ENCODE results near the gene NHERF2.
A peak's percentile ranks its signal among the peaks of the same experiment; 100 is the strongest.

Gene NHERF2

DNA sequence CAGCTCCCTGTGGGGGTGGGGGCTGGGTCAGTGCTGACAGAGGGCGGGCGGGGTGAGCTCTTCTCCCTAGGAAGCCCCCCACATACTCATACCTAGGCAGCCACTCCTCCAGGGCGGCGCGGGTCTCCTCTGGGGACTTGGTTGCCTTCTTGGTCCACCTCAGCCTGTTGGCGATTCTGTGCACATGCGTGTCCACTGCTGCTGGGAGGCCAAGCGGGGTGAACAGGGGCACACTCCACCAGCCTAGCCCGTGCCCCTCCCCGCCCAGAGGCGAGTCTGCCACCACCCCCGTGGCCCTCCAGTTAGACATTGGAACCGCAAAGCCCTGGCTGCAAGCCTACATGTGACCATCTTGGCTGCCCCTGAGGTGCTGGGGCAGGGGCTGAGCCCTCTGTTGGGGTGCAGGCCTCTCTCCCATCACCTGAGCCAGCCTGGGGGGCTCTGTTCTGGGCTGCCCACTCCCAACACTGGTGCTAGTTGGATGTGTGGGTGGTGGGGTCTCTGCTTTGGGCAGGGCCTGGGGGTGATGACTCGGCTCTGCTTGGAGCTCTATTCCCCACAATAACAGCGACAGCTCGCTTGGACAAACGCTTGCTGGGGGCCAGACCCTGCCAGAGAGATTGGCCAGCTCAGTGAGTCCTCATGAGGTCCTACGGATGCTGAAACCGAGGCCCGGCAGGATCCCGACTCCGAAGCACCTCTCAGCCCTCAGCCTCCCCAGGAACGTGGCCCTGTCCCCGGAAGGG is 13.5 kb downstream of the NHERF2 start:
- Histone ChIP-seq H2BK15ac (ENCODE audit: low read length) (no peak overlapping the region), H3K36me3 (replicated peaks in 1 of 2; ENCODE audit: control insufficient read depth in 2 of 2, insufficient read depth in 2 of 2, low read length in 2 of 2) (peaks cover 0 to 8% of the 10 kb centered on the region in 2 donors), H2BK5ac (ENCODE audit: low read length) (no peak overlapping the region), H2BK120ac (ENCODE audit: low read depth, low read length) (no peak overlapping the region), H3K4me3 (ENCODE audit: low read length in 2 of 2) (no peak overlapping the region), H3K18ac (ENCODE audit: low read length) (peak overlapping the region; percentile 28), H3K4me2 (ENCODE audit: insufficient read depth, low read length, poor library complexity, severe bottlenecking) (no peak overlapping the region), H3K79me1 (ENCODE audit: low read depth, low read length) (peaks cover 4% of the 10 kb centered on the region), H3K23ac (ENCODE audit: low read depth, low read length, poor library complexity) (peak overlapping the region; percentile 43), H3K27ac (replicated peaks; ENCODE audit: low read length) (no peak overlapping the region), H3K4me1 (ENCODE audit: control insufficient read depth in 2 of 2, insufficient read depth in 1 of 2, low read depth in 1 of 2, low read length in 2 of 2) (peaks cover 4 to 19% of the 10 kb centered on the region in 2 donors), H3K27me3 (ENCODE audit: control insufficient read depth in 3 of 3, insufficient read depth in 3 of 3, low read depth in 1 of 3, low read length in 3 of 3) (no peaks in the 10 kb centered on the region), H3K9ac (ENCODE audit: low read depth, low read length, poor library complexity) (peak overlapping the region; percentile 44), H2AK5ac (ENCODE audit: low read depth, low read length) (no peak overlapping the region), H2BK12ac (ENCODE audit: low read length) (peak overlapping the region; percentile 22), H2AFZ (ENCODE audit: low read length) (no peak overlapping the region), H4K8ac (ENCODE audit: low read depth, low read length) (no peak overlapping the region), H3K4ac (ENCODE audit: low read length) (peak overlapping the region; percentile 53), H4K91ac (ENCODE audit: low read depth, low read length, poor library complexity) (no peak overlapping the region), H3K14ac (ENCODE audit: low read length) (no peak overlapping the region), H3K9me3 (replicated peaks in 1 of 2; ENCODE audit: control insufficient read depth in 2 of 2, insufficient read depth in 1 of 2, low read depth in 1 of 2, low read length in 2 of 2) (no peaks in the 10 kb centered on the region)
- no peak for DNase-seq (ENCODE audit: low spot score)
- no CpG with 5 or more reads among the region's 24 CpGs for WGBS, 2 donors (ENCODE audit: extremely low coverage in 2 of 2, insufficient read length in 2 of 2, insufficient replicate concordance in 1 of 2)

DNA sequence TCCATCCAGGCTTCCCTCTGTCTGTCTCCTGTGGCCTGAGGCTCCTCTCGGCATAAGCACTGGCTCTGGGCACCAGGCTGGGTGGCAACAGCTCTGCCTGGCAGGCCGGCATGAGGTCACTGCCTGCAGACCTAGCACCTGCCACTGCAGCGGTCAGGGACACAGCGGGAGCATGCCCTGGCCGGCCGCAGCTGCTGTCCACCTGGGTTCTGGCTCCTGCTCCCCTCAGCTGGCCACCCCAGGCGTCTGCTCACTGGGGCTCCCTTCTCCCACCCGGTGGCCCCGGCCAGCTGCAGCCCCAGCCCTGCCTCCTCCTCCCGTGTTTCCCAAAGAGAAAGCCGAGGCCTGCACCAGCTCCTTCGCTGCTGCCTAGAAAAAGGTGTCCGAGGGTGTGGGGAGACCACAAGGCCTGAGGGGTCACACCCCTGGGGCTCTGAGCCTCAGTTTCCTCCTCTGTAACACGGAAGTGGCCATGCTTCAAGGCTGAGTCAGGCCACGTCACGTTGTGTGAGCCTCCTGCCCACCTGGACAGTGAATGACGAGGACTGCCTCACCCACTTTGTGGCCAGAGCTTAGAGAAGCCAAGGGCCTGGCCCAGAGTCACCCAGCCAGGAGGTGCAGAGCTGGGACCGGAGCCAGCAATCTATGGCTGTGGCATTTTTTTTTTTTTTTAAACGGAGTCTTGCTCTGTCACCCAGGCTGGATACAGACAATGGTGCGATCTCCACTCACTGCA is 14.3 kb downstream of the NHERF2 start:
- no CpG with 5 or more reads among the region's 20 CpGs for WGBS, 2 donors (ENCODE audit: extremely low coverage in 2 of 2, insufficient read length in 2 of 2, insufficient replicate concordance in 1 of 2)
- no peak overlapping the region for H3K9ac ChIP-seq (ENCODE audit: low read depth, low read length, poor library complexity)
- no peak overlapping the region for H4K8ac ChIP-seq (ENCODE audit: low read depth, low read length)
- peak overlapping the region; percentile 28 for H3K18ac ChIP-seq (ENCODE audit: low read length)
- H3K23ac ChIP-seq (ENCODE audit: low read depth, low read length, poor library complexity): no peak overlapping the region
- no peak overlapping the region for H2BK5ac ChIP-seq (ENCODE audit: low read length)
- no peak overlapping the region for H3K14ac ChIP-seq (ENCODE audit: low read length)
- no peak overlapping the region for H3K4ac ChIP-seq (ENCODE audit: low read length)
- H3K79me1 ChIP-seq (ENCODE audit: low read depth, low read length): peaks cover 2% of the 10 kb centered on the region
- no peak overlapping the region for H3K27ac ChIP-seq (replicated peaks; ENCODE audit: low read length)
- no peak overlapping the region for H4K91ac ChIP-seq (ENCODE audit: low read depth, low read length, poor library complexity)
- no peak overlapping the region for H2AK5ac ChIP-seq (ENCODE audit: low read depth, low read length)
- no peak overlapping the region for H2AFZ ChIP-seq (ENCODE audit: low read length)
- H3K9me3 ChIP-seq (replicated peaks in 1 of 2; ENCODE audit: control insufficient read depth in 2 of 2, insufficient read depth in 1 of 2, low read depth in 1 of 2, low read length in 2 of 2): no peaks in the 10 kb centered on the region
- H3K27me3 ChIP-seq (ENCODE audit: control insufficient read depth in 3 of 3, insufficient read depth in 3 of 3, low read depth in 1 of 3, low read length in 3 of 3): no peaks in the 10 kb centered on the region
- no peak overlapping the region for H2BK120ac ChIP-seq (ENCODE audit: low read depth, low read length)
- H3K36me3 ChIP-seq (replicated peaks in 1 of 2; ENCODE audit: control insufficient read depth in 2 of 2, insufficient read depth in 2 of 2, low read length in 2 of 2): peaks cover 0 to 11% of the 10 kb centered on the region in 2 donors
- peak overlapping the region; percentile 10 for H2BK12ac ChIP-seq (ENCODE audit: low read length)
- H3K4me3 ChIP-seq (ENCODE audit: low read length in 2 of 2): no peak overlapping the region
- peaks cover 0 to 12% of the 10 kb centered on the region in 2 donors for H3K4me1 ChIP-seq (ENCODE audit: control insufficient read depth in 2 of 2, insufficient read depth in 1 of 2, low read depth in 1 of 2, low read length in 2 of 2)
- no peak overlapping the region for H2BK15ac ChIP-seq (ENCODE audit: low read length)
- H3K4me2 ChIP-seq (ENCODE audit: insufficient read depth, low read length, poor library complexity, severe bottlenecking): no peak overlapping the region
- DNase-seq (ENCODE audit: low spot score): no peak

DNA sequence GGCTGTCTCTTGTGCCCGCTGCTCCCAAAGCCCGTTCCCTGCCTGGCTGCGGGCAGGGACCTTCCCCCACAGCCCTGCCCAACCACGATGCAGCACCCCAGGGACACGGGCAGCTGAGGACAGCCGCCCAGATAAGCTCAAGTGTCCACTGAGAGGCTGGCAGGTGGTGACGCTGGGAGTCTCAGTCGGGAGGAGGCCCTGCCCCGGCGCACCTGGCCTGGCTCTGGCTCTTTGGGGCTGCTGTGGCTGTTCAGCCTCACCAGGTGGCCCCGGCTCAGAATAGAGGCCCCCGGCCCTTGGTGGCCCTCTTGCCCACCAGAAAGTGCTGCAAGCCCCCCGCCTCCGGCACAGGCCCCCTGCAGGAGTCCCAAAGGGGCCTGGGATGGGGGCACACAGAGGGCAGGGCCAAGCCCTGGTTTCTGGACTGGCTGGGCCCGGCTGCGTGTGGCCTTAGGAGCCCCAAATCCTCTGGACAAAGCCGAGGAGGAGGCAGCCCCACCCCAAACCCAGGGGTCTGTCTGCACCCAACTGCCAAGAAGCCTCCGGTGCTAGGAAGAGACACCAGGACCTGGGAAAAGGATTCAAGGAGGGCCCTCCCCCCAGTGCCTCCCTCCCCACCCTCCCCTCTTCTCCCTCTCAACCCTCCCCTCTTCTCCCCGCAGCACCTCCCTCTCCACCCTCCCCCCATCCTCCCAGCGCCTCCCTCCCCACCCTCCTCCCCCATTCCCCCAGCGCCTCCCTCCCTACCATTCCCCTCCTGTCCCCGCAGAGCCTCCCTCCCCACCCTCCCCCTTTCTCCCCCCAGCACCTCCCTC is 15.7 kb downstream of the NHERF2 start:
- peak overlapping the region; percentile 60 for H3K9ac ChIP-seq (ENCODE audit: low read depth, low read length, poor library complexity)
- H2AK5ac ChIP-seq (ENCODE audit: low read depth, low read length): no peak overlapping the region
- H3K27ac ChIP-seq (replicated peaks; ENCODE audit: low read length): no peak overlapping the region
- H2BK15ac ChIP-seq (ENCODE audit: low read length): peak overlapping the region; percentile 55
- no peak overlapping the region for H2BK12ac ChIP-seq (ENCODE audit: low read length)
- H3K4ac ChIP-seq (ENCODE audit: low read length): no peak overlapping the region
- H3K23ac ChIP-seq (ENCODE audit: low read depth, low read length, poor library complexity): no peak overlapping the region
- no peak overlapping the region for H3K4me2 ChIP-seq (ENCODE audit: insufficient read depth, low read length, poor library complexity, severe bottlenecking)
- H3K36me3 ChIP-seq (replicated peaks in 1 of 2; ENCODE audit: control insufficient read depth in 2 of 2, insufficient read depth in 2 of 2, low read length in 2 of 2): peaks cover 0 to 11% of the 10 kb centered on the region in 2 donors
- no CpG with 5 or more reads among the region's 22 CpGs for WGBS, 2 donors (ENCODE audit: extremely low coverage in 2 of 2, insufficient read length in 2 of 2, insufficient replicate concordance in 1 of 2)
- no peak overlapping the region for H3K14ac ChIP-seq (ENCODE audit: low read length)
- H2AFZ ChIP-seq (ENCODE audit: low read length): no peak overlapping the region
- DNase-seq (ENCODE audit: low spot score): no peak
- H3K9me3 ChIP-seq (replicated peaks in 1 of 2; ENCODE audit: control insufficient read depth in 2 of 2, insufficient read depth in 1 of 2, low read depth in 1 of 2, low read length in 2 of 2): no peaks in the 10 kb centered on the region
- no peak overlapping the region for H4K8ac ChIP-seq (ENCODE audit: low read depth, low read length)
- peak overlapping the region; percentile 28 for H3K18ac ChIP-seq (ENCODE audit: low read length)
- no peak overlapping the region for H3K4me3 ChIP-seq (ENCODE audit: low read length in 2 of 2)
- H2BK5ac ChIP-seq (ENCODE audit: low read length): no peak overlapping the region
- H3K27me3 ChIP-seq (ENCODE audit: control insufficient read depth in 3 of 3, insufficient read depth in 3 of 3, low read depth in 1 of 3, low read length in 3 of 3): no peaks in the 10 kb centered on the region
- peaks cover 9% of the 10 kb centered on the region for H3K79me1 ChIP-seq (ENCODE audit: low read depth, low read length)
- no peak overlapping the region for H4K91ac ChIP-seq (ENCODE audit: low read depth, low read length, poor library complexity)
- H2BK120ac ChIP-seq (ENCODE audit: low read depth, low read length): no peak overlapping the region
- peaks cover 2 to 14% of the 10 kb centered on the region in 2 donors for H3K4me1 ChIP-seq (ENCODE audit: control insufficient read depth in 2 of 2, insufficient read depth in 1 of 2, low read depth in 1 of 2, low read length in 2 of 2)

Measured in neuronal stem cell (in vitro differentiated cells).